Astrocyte (in vitro differentiated cells and primary cell): ENCODE measurements around the gene MYZAP. TPM values are rescaled to one million over a fixed set of nuclear protein-coding genes. Genes with fewer than 3 reads are reported as not detected.
A peak's percentile ranks its signal among the peaks of the same experiment; 100 is the strongest.

ENCODE experiments used
- DNase-seq: peaks from one replicate; pipeline ENCODE4 v3.0.0-alpha.2; 2010; ENCODE audit warnings: low read depth
- FAIRE-seq: peaks from 2 replicates; lab custom pipeline; 2011; peaks lifted over from hg19 to GRCh38; lab: Jason Lieb, UNC
- H2AFZ ChIP-seq: 2 replicates; pipeline ENCODE4 v1.6.0; 2012; ENCODE audit warnings: low read depth, low read length, inconsistent platforms
- H3K27ac ChIP-seq: 2 replicates; pipeline ENCODE4 v1.5.1; 2011; ENCODE audit warnings: low read depth, low read length, inconsistent platforms
- H3K27me3 ChIP-seq: 2 replicates; pipeline ENCODE4 v1.6.0; 2011; ENCODE audit warnings: low read length, inconsistent platforms; ENCODE audit not compliant: insufficient read depth
- H3K36me3 ChIP-seq: 2 replicates; pipeline ENCODE4 v1.5.1; 2011; ENCODE audit warnings: low read length, inconsistent platforms; ENCODE audit not compliant: insufficient read depth
- H3K4me1 ChIP-seq: 2 replicates; pipeline ENCODE4 v1.5.1; 2011; ENCODE audit warnings: low read length, inconsistent platforms; ENCODE audit not compliant: insufficient read depth
- H3K4me2 ChIP-seq: 2 replicates; pipeline ENCODE4 v1.6.0; 2012; ENCODE audit warnings: low read length, inconsistent platforms
- H3K4me3 ChIP-seq: 2 replicates; pipeline ENCODE4 v1.5.1; 2011; ENCODE audit warnings: low read depth, mild to moderate bottlenecking, low read length, inconsistent platforms; ENCODE audit not compliant: insufficient read depth
- H3K79me2 ChIP-seq: 2 replicates; pipeline ENCODE4 v1.6.0; 2012; ENCODE audit warnings: mild to moderate bottlenecking, low read length, inconsistent platforms; ENCODE audit not compliant: insufficient read depth
- H3K9ac ChIP-seq: 2 replicates; pipeline ENCODE4 v1.6.0; 2012; ENCODE audit warnings: mild to moderate bottlenecking, low read length, inconsistent platforms
- H3K9me3 ChIP-seq: 2 replicates; pipeline ENCODE4 v1.5.1; 2012; ENCODE audit warnings: low read depth, mild to moderate bottlenecking, low read length, inconsistent platforms; ENCODE audit not compliant: insufficient read depth
- H4K20me1 ChIP-seq: 2 replicates; pipeline ENCODE4 v1.6.0; 2012; ENCODE audit warnings: low read length, inconsistent platforms; ENCODE audit not compliant: insufficient read depth
- H3K27ac Mint-ChIP-seq: one replicate; pipeline ENCODE4 v1.8.0; 2021; ENCODE audit warnings: mild to moderate bottlenecking, mixed read lengths; ENCODE audit not compliant: unreplicated experiment
- H3K27me3 Mint-ChIP-seq: one replicate; pipeline ENCODE4 v1.8.0; 2021; ENCODE audit warnings: low read depth, mixed read lengths; ENCODE audit not compliant: unreplicated experiment
- H3K36me3 Mint-ChIP-seq: one replicate; pipeline ENCODE4 v1.8.0; 2021; ENCODE audit warnings: low read depth, mixed read lengths; ENCODE audit not compliant: unreplicated experiment
- H3K4me1 Mint-ChIP-seq: one replicate; pipeline ENCODE4 v1.8.0; 2021; ENCODE audit warnings: low read depth, mixed read lengths; ENCODE audit not compliant: unreplicated experiment
- H3K4me3 Mint-ChIP-seq: one replicate; pipeline ENCODE4 v1.8.0; 2021; ENCODE audit warnings: mild to moderate bottlenecking, moderate library complexity, mixed read lengths; ENCODE audit not compliant: unreplicated experiment
- H3K9me3 Mint-ChIP-seq: one replicate; pipeline ENCODE4 v1.8.0; 2021; ENCODE audit warnings: mild to moderate bottlenecking, mixed read lengths; ENCODE audit not compliant: unreplicated experiment
- EZH2 ChIP-seq: IDR thresholded peaks from 2 replicates; pipeline ENCODE4 v1.6.1; 2012; ENCODE audit warnings: mild to moderate bottlenecking, low read length, inconsistent platforms; ENCODE audit not compliant: insufficient read depth
- total RNA-seq: library from RNA; stranded (reverse); gene quantifications from 2 replicates; pipeline ENCODE4 v1.2.1, GENCODE V29; 2021
- TF ChIP-seq, protein P1 (sequence below): IDR thresholded peaks from 2 replicates; pipeline ENCODE4 v1.5.1; 2011; ENCODE audit warnings: low read depth, mild to moderate bottlenecking, inconsistent platforms, low read length, moderate library complexity; ENCODE audit not compliant: insufficient read depth

Gene MYZAP
- total RNA-seq, 1 donor from 2014 or later: 0.41 TPM

DNA sequence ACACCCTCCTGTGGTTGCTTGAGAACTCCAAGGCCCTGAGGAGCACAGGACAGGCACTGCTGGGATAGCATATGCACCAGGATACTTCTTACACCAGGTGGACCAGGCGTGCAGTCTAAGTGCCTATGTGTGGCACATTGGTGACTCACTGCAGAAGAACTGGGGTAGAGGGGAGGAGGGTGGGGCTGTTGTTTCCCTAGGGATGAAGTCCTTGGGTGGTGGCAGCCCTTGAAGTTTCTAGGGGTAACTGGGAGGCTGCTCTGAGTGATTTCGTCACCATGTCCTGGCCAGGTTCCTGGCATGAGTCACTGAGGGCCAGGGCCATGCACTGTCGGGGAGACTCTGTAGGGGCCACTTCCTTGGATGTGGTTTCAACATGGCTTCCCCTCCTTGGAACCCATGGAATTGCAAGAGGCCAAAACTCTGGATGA, 15.9 kb downstream of the MYZAP start:
- DNase-seq: peak; percentile 17
- TF ChIP-seq, protein P1, sequence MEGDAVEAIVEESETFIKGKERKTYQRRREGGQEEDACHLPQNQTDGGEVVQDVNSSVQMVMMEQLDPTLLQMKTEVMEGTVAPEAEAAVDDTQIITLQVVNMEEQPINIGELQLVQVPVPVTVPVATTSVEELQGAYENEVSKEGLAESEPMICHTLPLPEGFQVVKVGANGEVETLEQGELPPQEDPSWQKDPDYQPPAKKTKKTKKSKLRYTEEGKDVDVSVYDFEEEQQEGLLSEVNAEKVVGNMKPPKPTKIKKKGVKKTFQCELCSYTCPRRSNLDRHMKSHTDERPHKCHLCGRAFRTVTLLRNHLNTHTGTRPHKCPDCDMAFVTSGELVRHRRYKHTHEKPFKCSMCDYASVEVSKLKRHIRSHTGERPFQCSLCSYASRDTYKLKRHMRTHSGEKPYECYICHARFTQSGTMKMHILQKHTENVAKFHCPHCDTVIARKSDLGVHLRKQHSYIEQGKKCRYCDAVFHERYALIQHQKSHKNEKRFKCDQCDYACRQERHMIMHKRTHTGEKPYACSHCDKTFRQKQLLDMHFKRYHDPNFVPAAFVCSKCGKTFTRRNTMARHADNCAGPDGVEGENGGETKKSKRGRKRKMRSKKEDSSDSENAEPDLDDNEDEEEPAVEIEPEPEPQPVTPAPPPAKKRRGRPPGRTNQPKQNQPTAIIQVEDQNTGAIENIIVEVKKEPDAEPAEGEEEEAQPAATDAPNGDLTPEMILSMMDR: no peak
- no peak for TF ChIP-seq EZH2
- H3K4me1 ChIP-seq: peaks cover 16% of the 10 kb centered on the region

DNA sequence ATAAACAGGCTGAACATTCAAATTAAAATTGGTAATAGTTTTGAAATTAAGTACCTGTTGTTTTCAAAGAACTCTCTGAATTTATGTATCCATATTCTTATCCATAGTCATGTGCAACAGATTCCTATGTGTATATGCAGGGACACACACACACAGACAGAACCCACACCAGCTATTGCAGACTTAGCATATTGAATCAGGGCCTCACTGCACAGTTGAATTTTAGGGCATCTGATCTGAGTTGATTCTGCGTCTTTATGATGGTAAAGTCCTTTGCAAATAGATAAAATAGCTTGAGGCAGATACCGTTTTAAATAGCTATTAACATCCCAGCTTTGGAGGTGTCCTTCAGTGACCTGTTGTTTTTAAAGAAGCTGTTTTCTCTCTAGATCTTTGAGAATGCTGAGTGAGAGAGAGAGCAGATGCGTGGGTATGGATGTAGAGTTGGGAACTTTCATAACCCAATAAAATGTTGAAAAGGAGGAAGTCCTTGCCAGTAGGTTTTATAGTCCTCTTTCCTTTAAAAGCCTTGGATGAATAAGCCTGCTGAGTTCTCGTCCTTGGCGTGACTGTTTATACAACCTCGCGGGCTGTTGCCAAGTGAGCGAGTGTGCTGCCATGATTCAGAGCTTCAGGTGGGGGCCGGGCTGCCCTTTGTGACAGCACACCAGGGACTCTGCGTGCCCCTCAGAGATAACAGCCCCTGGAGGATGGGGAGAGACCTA, 18.3 kb downstream of the MYZAP start:
- Mint-ChIP-seq H3K27ac (no peak overlapping the region), H3K4me3 (no peak overlapping the region), H3K36me3 (no peaks in the 10 kb centered on the region), H3K9me3 (no peaks in the 10 kb centered on the region), H3K27me3 (peaks cover under 1% of the 10 kb centered on the region), H3K4me1 (no peaks in the 10 kb centered on the region)
- H3K79me2 ChIP-seq: no peaks in the 10 kb centered on the region
- FAIRE-seq: no peak
- H3K36me3 ChIP-seq: no peaks in the 10 kb centered on the region
- H3K27me3 ChIP-seq: no peaks in the 10 kb centered on the region
- no peak for TF ChIP-seq EZH2
- TF ChIP-seq, protein P1: no peak
- no peak overlapping the region for H3K4me3 ChIP-seq
- peak overlapping the region; percentile 24 for H2AFZ ChIP-seq
- no peaks in the 10 kb centered on the region for H3K9me3 ChIP-seq
- H3K9ac ChIP-seq: no peak overlapping the region
- H3K27ac ChIP-seq: no peak overlapping the region
- peak; percentile 44 for DNase-seq
- peaks cover 16% of the 10 kb centered on the region for H3K4me1 ChIP-seq
- H4K20me1 ChIP-seq: no peaks in the 10 kb centered on the region
- peak overlapping the region; percentile 49 for H3K4me2 ChIP-seq

More for the DNA sequence above, 15.9 kb downstream of the MYZAP start:
- Histone ChIP-seq H3K36me3 (no peaks in the 10 kb centered on the region), H3K4me3 (no peak overlapping the region), H4K20me1 (no peaks in the 10 kb centered on the region), H3K27me3 (no peaks in the 10 kb centered on the region), H3K27ac (no peak overlapping the region), H3K79me2 (no peaks in the 10 kb centered on the region), H3K9me3 (no peaks in the 10 kb centered on the region), H3K4me2 (no peak overlapping the region), H3K9ac (no peak overlapping the region), H2AFZ (no peak overlapping the region)
- Mint-ChIP-seq H3K4me3 (no peak overlapping the region), H3K27ac (no peak overlapping the region), H3K9me3 (no peaks in the 10 kb centered on the region), H3K36me3 (no peaks in the 10 kb centered on the region), H3K4me1 (no peaks in the 10 kb centered on the region), H3K27me3 (peaks cover 8% of the 10 kb centered on the region)
- no peak for FAIRE-seq

DNA sequence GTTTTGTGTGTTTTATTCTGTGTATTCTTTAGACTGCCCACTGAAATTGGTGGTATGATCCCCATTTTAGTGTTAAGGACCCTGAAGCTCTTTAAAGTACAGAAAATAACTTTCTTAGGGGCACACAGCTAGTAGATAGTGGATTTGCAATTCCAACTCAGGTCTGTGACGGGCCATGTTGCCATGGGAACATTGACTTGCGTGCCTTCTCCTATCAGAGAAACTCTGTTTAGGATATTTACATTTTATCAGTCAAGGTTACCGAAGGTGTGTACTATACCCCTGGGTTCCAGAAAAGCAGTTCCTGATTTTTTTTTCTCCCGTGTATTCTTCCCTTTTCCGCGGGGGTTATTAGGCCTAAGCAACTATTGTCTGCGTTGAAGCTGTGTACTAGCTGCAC, 19.4 kb downstream of the MYZAP start:
- H3K4me3 Mint-ChIP-seq: no peak overlapping the region

More for the DNA sequence above, 19.4 kb downstream of the MYZAP start:
- Mint-ChIP-seq H3K27ac (no peak overlapping the region), H3K36me3 (no peaks in the 10 kb centered on the region), H3K9me3 (no peaks in the 10 kb centered on the region), H3K27me3 (no peaks in the 10 kb centered on the region), H3K4me1 (no peaks in the 10 kb centered on the region)
- no peak overlapping the region for H3K4me2 ChIP-seq
- H3K4me3 ChIP-seq: no peak overlapping the region
- no peak for TF ChIP-seq EZH2
- TF ChIP-seq, protein P1: no peak
- no peak overlapping the region for H3K27ac ChIP-seq
- H3K36me3 ChIP-seq: no peaks in the 10 kb centered on the region
- FAIRE-seq: no peak
- H3K9me3 ChIP-seq: no peaks in the 10 kb centered on the region
- no peaks in the 10 kb centered on the region for H3K79me2 ChIP-seq
- peaks cover 16% of the 10 kb centered on the region for H3K4me1 ChIP-seq
- no peaks in the 10 kb centered on the region for H3K27me3 ChIP-seq
- DNase-seq: no peak
- H3K9ac ChIP-seq: no peak overlapping the region
- no peaks in the 10 kb centered on the region for H4K20me1 ChIP-seq
- no peak overlapping the region for H2AFZ ChIP-seq
